DMS 273 (cell line): ENCODE data around the gene GNAI3.

Experiments used
- DNase-seq: peaks from one replicate; lab custom pipeline; 2025; ENCODE audit not compliant: unreplicated experiment; lab: John Stamatoyannopoulos, UW

The GNAI3 gene

GRCh38 chr1:109634771-109635750 is 86.6 kb downstream of the GNAI3 start:
- DNase-seq: no peak

GRCh38 chr1:109635862-109636200 is 87.4 kb downstream of the GNAI3 start:
- DNase-seq: peak; percentile 56

GRCh38 chr1:109636201-109636952 is 88.0 kb downstream of the GNAI3 start:
- peak; percentile 57 for DNase-seq

- DNase-seq: no peak
Measured at GRCh38 chr1:109637446-109637845, 89.0 kb downstream of the GNAI3 start.

GRCh38 chr1:109639063-109639840 is 90.8 kb downstream of the GNAI3 start:
- DNase-seq: no peak

GRCh38 chr1:109639841-109640184 is 91.4 kb downstream of the GNAI3 start:
- DNase-seq: no peak

GRCh38 chr1:109640285-109640865 is 92.0 kb downstream of the GNAI3 start:
- DNase-seq: peak; percentile 88

GRCh38 chr1:109641078-109641740 is 92.8 kb downstream of the GNAI3 start:
- no peak for DNase-seq

GRCh38 chr1:109641861-109642260 is 93.4 kb downstream of the GNAI3 start:
- DNase-seq: no peak

- no peak for DNase-seq
Measured at GRCh38 chr1:109642626-109643025, 94.2 kb downstream of the GNAI3 start.

GRCh38 chr1:109643385-109644230 is 95.2 kb downstream of the GNAI3 start:
- DNase-seq: peak; percentile 93

GRCh38 chr1:109644670-109645069 is 96.3 kb downstream of the GNAI3 start:
- DNase-seq: no peak

- peak; percentile 54 for DNase-seq
Measured at GRCh38 chr1:109649491-109649914, 101.1 kb downstream of the GNAI3 start.

- DNase-seq: no peak
Measured at GRCh38 chr1:109650609-109651008, 102.2 kb downstream of the GNAI3 start.

- no peak for DNase-seq
Measured at GRCh38 chr1:109652402-109652801, 104.0 kb downstream of the GNAI3 start.

GRCh38 chr1:109653306-109653705 is 104.9 kb downstream of the GNAI3 start:
- DNase-seq: no peak

- no peak for DNase-seq
Measured at GRCh38 chr1:109654519-109654918, 106.1 kb downstream of the GNAI3 start.

- DNase-seq: peak; percentile 88
Measured at GRCh38 chr1:109655615-109656519, 107.5 kb downstream of the GNAI3 start, which contains the start of gene GSTM4. TSS of gene GSTM4 (plus strand) at chr1:109656099. CDS start at chr1:109656390, 291 bp downstream.
